Right renal cortex interstitium (tissue), 3 donors: Measurements from ENCODE around the gene HOXC13. TPM values are rescaled to one million over a fixed set of nuclear protein-coding genes. Genes with fewer than 3 reads are reported as not detected.

Experiments
- DNase-seq, 3 donors: peaks; one replicate each; pipeline ENCODE4 v3.0.0-alpha.2; 2013; ENCODE audit warnings: low read depth in 3 of 3, low spot score in 2 of 3
- polyA plus RNA-seq, 3 donors: library from polyadenylated mRNA; unstranded; fragments of 120-200 nt; gene quantifications; one replicate each; pipeline ENCODE4 v1.2.1, GENCODE V29; 2013; ENCODE audit not compliant: insufficient read length in 3 of 3

HOXC13 gene
- polyA plus RNA-seq, 3 donors: not detected

DNA sequence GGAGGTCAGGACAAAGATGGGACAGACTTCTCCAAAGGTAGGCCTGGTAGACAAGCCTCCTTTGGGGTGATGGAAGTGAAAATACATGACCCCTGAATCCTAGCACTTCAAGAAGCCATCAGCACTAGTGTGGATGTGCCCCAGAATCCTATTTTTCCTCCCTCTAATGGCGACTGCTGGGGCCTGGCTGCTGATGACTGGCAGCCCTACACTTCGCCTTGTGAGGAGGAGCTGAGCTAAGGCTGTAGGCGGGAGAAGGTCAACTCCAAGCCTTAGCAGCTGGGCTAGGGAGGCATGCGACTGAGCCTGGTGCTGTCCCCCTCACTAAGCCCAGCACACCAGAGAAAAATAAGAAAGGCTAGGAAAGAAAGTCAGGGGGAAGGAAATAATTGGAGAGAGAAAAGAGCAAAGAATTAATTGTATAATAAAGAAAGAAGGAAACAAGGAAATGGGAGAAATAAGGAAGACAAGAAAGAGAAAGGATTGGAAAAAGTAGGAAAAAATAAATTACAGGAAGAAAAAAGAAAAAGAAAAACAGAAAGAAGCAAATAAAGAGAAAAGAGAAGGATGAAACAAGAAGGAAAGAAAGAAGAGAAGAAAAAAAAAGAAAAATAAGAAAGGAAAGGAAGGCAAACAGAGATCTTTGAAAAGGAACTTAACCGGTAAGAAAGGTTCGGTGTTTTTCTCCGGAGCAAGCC, 41.6 kb downstream of the HOXC13 start:
- DNase-seq: no peak

DNA sequence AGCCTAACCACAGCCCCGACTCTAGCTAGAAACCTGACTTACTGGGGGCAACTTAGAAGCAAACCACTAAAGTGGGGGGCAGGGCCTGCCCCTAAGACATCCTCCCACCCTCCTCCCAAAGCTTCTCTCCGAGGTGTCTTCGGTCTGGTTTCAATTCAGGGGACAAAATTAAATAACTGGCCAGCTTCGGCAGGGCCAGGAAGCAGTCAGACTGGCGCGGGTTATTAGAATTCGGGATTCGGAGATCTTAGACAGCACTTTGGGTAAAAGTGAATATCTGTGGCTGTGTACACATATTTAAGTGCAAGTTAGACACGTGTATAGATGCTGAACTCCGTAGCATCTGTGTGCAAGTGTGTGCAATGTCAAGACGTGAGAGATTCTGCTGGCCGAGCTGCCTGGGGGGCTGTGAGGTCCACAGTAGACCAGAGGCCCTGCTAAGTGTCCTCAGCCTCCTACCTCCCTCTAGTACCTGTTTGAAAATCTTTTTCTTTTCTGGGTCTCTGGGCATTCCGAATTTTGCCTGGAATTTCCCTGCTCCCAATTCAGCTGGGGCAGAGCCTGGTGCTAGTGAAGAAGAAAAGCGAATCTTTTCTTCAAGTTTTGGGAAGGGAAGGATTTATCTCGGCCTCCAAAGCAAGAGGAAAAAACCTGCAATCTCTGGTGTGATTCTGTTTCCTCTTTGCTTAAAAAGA, 42.3 kb downstream of the HOXC13 start:
- no peak for DNase-seq

DNA sequence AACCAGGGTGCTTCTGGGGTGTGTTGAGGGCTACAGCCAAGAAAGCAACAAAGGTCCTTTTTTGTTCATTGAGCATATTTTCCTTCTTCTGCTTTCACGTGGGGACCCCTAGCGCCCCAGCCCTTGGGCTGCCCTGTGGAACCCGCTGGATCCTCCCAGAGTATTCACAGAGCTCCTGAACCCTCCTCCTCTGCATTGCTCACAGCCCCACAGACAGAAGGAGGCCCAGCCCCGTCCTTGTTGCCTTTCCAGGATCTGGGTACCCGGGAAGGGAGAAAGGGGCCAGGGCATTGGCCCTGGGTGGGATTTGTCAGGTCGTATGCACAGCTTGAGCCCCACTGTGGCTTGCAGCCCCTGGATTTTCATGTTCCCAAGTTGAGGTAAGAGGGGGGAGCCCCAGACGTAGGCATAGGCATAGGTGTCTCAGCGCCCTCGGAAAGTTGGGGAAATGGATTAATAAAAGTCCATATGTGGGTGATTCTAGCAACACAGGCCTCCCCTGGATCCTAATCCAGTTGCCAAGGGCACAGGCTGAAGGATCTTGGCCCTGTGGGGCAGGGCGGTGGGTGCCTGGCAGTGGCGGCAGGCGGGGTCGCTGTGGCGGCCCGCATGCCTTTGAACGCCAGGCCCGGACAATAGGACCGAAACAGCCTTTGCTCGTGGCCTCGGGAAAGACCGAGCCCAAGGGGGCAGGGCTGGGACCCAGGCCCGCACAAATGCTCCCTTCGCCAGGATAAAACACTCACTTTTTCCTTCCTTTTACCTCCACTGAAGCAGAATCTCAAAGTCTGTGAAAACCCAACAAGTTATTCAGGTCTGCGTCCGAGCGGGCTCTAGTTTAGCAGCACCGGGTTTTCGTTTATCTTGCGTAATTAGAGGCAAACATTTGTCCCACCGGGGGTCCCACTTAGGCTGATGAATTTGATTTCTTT, 43.3 kb downstream of the HOXC13 start:
- no peak for DNase-seq

DNA sequence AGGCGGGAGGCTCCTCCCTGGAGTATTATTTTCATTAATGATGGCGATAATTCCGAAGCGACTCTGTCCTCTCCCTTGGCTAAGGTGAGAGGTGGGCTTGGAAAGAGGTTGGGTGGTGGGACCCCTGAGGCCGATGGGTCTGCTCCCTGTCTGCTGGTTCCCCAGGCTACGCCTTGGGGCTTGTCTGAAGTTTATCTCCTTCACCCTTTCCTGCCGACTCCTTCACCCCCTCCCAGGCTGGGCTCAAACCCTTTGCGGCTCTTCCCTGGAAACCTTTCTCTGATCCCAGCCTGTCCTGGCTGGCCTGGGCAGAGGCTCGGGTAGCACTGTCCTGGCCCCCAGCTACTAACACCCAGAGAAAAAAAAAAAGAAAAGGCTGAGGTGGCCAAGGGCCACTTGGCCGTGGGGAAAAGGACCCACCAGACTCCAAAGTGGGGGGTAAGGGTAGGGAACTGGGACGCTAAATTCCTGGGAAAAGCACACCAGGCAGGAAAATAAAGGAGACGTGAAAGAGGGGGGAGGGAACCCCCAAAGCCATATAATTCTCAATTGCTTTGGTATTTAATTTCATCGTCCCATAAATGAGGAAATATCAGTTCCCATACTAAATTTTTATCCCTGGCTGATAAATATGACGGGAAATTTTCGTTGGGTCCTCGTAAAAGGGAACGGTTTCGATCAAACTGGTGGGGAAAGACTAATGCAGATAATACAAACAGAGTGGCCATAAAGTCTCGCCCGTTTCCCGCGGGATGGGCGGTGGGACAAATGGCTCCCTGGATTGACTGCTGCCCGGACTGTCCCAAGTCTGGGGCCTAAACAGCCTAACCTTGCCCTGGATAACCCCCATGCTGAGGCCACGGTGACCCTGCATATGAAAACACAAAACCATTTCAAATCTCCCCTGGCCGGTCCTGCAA, 44.3 kb downstream of the HOXC13 start:
- no peak for DNase-seq

DNA sequence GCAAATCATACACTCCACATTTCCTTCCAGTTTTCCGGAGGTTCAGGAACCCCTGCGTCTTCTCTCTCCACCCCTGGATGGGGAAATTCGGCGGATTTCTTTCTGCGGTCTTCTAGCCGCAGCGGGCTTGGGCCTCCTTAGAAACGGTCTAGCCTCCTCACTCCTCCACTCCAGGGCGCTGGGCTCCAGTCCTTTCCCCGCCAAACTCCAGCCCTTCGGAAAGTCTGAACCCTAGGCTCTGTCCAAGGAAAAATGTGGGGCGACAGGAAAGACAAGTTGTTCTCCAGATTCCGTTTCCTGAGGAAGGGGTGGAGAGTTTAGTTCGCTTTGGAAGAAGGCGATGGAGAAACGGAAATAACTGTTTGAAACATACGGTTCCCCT, 44.9 kb downstream of the HOXC13 start:
- DNase-seq: no peak

DNA sequence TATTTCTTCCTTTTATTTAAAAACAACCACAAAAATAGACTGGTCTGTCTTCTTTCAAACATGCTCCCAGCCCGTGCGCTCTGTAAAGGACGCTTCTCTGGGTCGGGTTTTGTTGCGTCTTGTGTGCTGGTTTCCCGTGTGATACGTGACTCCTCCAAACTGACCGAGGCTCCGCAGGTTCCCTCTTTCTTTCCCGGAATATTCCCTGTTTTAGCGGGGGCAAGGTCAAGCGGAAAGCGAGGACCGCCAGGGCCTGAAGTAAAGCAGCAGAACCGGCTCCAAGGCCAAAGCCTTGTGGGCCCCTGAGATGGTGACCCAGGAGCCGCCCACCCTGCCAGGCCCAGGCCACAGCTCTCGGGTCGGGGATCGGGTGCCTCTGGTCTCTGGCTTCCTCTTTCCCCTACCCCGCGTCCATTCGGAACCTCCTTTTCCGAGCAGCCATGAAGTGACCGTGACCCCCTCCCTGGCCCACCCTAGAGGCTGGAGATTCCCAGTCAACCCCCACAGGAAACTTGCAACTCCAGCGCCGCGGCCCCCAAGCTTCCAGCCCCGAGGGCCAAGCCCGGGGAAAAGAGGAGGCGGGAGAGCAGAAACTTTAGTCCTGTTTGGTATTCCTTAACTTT, 45.4 kb downstream of the HOXC13 start:
- no peak for DNase-seq

DNA sequence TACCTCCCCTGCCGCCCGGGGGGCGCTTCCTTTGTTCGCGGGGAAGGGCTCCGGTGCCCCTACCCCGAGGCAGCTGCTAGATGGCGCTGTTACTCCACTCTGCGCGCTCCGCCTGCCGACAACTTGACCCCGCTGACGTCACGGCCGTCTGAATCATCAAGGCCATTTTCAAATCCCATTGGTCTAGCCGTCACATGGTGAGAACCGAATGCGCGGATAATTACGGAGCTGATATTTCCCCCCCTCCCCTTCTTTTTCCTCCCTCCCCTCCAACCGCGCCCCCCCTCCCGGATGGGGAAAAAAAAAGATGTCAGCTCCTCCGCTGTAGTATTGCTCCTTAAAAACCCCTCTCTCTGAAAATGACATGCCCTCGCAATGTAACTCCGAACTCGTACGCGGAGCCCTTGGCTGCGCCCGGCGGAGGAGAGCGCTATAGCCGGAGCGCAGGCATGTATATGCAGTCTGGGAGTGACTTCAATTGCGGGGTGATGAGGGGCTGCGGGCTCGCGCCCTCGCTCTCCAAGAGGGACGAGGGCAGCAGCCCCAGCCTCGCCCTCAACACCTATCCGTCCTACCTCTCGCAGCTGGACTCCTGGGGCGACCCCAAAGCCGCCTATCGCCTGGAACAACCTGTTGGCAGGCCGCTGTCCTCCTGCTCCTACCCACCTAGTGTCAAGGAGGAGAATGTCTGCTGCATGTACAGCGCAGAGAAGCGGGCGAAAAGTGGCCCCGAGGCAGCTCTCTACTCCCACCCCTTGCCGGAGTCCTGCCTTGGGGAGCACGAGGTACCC, 46.5 kb downstream of the HOXC13 start, which contains the start of gene HOXC10:
TSS of gene HOXC10 (plus strand) at position 246 of the 791 bp plus-strand sequence. CDS start at position 360, 114 bp downstream.
- peak; percentile 94 to 98 (median 97) for DNase-seq

DNA sequence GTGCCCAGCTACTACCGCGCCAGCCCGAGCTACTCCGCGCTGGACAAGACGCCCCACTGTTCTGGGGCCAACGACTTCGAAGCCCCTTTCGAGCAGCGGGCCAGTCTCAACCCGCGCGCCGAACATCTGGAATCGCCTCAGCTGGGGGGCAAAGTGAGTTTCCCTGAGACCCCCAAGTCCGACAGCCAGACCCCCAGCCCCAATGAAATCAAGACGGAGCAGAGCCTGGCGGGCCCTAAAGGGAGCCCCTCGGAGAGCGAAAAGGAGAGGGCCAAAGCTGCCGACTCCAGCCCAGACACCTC, 47.0 kb downstream of the HOXC13 start:
- no peak for DNase-seq

DNA sequence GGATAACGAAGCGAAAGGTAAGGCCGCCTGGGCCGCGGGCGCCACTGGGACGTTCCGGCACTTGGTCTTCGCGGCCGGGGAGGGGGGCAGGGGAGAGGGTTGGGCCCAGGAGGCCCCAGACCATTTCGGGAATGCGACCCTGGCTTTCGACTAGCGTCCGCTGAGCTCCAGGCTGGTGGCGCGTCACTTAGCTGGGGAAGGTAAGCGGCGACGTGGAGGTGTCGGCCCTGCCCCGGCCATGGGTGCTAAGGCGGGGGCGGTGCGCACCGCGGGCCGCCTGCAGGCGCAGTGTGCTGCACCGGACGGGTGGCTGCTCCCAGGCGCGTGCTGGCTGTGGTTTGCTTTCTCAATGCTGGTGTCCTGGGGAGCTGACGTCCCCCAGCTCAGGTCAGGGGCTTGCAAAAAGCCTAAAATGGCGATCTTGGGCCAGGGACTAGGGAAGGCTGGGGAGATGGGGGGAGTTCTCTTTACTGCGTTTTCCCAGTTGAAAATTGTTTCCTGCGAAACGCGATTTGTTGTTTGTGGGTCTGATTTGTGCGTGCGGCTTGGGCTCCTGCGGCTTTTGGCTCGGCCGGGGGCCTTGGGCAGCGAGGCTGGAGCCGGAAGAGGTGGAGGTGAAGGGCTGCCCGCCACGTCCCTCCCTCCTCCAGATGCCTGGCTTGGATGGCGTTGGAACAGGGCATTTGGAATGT, 47.5 kb downstream of the HOXC13 start:
- DNase-seq: no peak

DNA sequence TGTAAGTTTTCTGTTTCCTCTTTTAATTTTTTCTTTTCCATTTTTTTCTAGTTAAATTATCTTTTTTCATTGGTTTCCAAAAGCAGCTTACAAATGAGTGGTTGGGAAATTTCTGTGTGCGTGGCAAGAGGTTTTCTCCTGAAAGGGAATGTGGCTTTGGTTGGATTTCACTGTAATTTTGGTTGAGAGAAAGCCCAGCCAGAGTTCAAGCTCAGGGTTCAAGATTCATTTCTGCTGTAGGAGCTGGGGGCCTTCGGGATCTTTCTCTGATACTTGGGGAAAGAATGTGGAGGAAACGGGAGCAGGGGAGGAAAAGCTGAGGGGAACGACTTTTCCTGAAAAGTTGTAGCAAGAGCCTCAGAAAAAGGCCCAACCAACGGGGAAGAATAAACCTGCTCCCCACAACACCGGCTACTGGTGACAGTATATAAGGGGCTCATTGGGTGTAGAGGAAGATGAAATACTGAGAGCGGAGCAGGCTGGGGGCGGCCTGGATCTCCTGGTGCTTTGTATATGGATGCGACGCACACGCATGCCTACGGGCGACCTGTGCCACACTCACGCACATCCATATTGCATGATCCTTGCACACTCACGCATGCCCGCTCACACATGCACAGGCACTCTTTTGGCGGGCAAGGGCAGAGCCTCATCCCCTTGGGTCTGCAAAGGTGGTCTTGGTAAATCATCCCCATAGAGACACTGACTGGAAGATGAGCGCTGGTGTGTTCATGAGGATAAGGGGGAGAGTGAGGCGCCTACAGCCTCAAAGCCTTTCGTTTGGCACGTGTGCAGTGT, 48.3 kb downstream of the HOXC13 start:
- DNase-seq: no peak

DNA sequence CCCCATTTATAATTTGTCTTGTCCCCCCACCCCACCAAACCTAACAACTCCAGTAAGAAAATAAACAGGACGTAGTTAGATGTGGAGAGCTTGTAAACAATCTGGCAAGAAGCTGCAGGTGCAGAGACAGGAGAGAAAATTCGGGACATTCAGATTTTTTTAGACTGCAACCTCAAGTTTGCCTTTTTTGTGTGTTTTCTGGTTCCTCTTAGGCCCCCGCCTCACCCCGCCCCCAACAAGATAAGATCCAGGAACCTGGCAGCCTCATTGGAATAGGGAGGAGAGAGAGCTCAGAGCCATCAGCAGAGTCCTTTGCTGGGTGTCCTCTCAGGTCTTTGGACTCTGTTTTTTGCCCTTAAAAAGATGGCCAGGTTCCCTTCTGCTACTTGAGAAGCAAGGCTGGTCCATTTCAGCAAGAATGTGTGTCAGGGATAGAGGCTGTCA, 49.2 kb downstream of the HOXC13 start:
- no peak for DNase-seq

DNA sequence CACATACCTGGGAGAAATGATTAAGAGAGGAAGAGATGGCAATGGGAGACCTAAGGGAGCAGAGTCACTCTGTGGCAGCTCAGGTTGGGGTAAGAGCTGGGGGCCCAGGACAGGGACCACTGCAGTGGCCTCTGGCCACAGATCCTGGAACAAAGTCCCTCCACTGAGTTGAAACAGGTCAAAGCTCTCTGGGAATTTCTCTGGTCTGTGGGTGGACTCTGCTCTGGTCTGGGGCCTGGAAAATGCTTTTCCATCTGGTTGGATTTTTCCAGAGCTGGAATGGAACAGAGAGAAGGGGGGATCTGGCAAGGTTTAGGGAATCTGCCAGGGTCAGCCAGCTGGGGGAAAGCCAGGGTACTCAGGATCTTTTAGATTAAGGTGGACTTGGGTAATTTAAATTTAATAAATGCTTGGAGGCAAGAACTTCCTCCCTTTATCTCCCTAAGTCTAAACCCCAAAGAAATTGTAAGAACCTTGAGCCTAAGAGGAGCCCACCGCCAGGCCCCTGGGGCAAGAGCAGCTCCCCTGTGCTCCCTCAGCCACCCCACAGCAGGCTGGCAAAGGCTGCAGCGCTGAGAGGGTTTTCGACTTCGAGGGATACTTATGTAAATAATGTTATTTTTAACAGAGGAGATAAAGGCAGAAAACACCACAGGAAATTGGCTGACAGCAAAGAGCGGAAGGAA, 50.1 kb downstream of the HOXC13 start:
- no peak for DNase-seq

DNA sequence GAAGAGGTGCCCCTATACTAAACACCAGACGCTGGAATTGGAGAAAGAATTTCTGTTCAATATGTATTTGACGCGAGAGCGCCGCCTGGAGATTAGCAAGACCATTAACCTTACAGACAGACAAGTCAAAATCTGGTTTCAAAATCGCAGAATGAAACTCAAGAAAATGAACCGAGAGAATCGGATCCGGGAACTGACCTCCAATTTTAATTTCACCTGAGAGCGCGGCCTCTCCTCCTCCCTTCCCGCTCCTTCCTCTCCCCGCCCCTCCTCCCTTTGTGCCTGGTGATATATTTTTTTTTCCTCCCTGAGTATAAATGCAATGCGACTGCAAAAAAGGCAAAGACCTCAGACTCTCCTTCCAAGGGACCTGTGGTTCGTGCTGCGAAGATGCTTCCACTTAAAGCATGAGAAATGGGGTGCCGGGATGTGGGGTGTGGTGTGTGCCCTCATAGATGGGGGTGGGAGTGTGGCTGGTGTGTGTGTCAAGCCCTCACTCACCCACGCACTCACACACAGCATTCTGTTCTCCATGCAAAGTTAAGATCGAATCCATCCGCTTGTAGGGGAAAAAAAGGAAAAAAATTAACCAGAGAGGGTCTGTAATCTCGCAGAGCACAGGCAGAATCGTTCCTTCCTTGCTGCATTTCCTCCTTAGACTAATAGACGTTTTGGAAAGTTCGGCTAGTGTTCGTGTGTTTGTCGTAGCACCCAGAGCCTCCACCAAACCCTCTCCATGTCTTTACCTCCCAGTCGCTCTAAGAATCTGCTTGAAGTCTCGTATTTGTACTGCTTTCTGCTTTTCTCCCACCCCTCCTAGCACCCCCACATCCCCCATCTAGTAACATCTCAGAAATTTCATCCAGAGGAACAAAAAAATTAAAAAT, 50.8 kb downstream of the HOXC13 start:
- no peak for DNase-seq

DNA sequence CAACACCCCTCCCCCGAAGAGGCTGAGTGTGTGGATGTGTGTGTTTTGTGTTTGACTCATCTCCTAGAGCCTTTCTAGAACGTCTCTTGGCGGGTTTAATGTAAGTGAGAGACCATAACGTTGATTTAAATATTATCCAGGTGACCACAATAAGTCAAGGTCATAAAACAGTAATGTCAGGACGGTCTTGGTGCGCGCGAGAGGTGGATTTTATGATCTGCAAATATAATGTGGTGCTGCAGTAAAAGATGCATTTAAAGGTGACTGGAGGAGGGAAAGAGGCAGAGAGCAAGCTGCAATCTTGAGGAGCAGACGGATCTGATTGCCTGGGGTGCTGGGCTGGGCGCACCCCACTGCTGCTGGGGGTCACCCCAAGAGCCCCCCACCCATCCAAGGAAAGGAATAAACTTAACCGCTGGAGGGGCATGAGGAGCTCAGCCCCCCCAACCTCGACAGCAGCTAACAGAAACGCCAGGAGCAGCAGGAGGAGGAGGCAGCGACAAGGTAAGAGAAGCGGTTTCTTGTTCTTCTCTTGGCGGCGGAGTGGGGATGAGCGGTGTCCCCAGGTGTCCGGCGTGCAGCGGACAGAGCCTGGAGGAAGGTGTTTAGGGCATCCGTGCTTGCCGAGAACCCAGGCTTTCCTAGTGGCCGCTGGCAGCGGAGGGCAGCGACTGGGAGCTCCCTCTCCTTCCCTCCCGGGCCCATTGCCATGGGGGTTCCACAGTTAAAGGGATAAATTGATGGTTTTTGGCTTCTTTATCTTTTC, 51.9 kb downstream of the HOXC13 start:
- DNase-seq: no peak

DNA sequence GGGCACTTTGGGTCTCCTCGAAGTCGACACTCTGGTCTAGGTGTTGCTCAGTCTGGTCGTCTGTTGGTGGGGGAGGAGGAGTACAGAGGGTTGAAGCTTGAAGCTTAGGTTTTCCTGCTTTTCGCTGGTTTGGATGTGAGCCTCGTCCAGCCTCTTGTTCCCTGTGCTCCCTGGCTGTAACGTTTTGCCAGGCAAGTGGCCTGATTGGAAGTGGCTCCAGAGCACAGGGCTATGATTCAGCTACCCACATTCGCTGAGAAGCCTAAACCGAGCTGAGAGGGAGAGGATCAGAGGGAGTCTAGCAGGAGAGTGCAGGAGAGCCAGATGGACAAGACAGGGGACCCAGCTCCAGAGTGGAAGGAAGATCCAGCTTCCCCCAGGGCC, 52.4 kb downstream of the HOXC13 start:
- no peak for DNase-seq
